ENCODE data around the gene CLTCL1.
A peak's percentile ranks its signal among the peaks of the same experiment; 100 is the strongest.

The CLTCL1 gene

DNA sequence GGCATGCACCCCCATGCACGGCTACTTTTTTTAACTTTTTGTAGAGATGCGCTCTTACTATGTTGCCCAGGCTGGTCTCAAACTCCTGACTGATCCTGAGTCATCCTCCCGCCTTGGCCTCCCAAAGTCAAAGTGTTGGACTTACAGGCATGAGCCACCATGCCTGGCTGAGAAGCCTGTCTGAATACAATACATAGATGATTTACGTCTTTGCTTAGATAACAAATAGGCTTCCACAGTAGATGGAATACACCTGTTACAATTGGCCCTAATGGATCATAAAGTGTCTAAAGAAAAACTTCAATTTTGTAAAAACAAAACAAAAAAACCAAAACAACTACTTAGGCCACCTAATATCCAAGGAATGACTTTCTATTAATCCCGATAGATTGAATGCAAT, 13.0 kb upstream of the CLTCL1 start:
- ChIA-PET CTCF (no interaction called here), POLR2A (no interaction called here)
- TF ChIP-seq, protein P1, sequence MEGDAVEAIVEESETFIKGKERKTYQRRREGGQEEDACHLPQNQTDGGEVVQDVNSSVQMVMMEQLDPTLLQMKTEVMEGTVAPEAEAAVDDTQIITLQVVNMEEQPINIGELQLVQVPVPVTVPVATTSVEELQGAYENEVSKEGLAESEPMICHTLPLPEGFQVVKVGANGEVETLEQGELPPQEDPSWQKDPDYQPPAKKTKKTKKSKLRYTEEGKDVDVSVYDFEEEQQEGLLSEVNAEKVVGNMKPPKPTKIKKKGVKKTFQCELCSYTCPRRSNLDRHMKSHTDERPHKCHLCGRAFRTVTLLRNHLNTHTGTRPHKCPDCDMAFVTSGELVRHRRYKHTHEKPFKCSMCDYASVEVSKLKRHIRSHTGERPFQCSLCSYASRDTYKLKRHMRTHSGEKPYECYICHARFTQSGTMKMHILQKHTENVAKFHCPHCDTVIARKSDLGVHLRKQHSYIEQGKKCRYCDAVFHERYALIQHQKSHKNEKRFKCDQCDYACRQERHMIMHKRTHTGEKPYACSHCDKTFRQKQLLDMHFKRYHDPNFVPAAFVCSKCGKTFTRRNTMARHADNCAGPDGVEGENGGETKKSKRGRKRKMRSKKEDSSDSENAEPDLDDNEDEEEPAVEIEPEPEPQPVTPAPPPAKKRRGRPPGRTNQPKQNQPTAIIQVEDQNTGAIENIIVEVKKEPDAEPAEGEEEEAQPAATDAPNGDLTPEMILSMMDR (IDR thresholded peaks at IDR 0.05; ENCODE audit: control extremely low read depth, extremely low read depth, low read depth, missing control alignments), result no peak
- no peak for DNase-seq (ENCODE audit: extremely low spot score)

DNA sequence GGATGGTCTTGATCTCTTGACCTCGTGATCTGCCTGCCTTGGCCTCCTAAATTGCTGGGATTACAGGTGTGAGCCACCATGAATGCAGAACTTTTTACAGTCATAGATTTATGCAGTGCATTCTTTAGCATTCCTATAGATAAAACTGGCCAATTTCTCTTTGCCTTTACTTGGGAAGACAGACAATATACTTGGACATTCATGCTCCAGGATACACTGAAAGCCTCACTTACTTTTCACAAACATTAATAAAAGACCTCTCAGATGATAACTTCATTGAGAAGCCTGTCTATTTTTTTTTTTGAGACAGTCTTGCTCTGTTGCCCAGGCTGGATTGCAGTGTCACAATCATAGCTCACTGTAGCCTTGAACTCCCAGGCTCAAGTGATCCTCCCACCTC, 12.3 kb upstream of the CLTCL1 start:
- CTCF ChIA-PET, result interaction anchor here (1.8 kb wide), 1 partner anchor 326 kb away, joined by 5 read pairs; no protein-coding TSS in a partner anchor
- no peak for DNase-seq (ENCODE audit: extremely low spot score)
- TF ChIP-seq, protein P1 (IDR thresholded peaks at IDR 0.05; ENCODE audit: control extremely low read depth, extremely low read depth, low read depth, missing control alignments), result no peak
- POLR2A ChIA-PET, result no interaction called here

DNA sequence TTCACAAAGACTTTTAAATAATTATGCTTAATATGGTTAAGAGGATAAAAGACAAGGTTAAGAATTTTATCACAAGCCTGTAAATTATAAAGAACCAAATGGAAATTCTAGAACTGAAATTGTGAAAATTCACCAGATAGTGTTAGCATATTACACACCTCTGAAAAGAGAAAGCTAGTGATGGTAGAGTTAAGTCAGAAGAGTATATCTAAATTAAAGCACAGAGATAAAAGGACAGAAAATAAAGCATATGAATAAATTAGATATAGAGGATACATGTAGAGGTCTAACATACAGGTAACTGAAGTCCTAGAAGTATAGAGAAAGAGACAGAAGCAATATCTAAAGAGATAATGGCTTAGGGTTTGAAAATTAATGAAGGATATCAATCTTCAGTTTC, 4.2 kb upstream of the CLTCL1 start:
- TF ChIP-seq, protein P1 (IDR thresholded peaks at IDR 0.05; ENCODE audit: control extremely low read depth, extremely low read depth, low read depth, missing control alignments), result no peak
- DNase-seq (ENCODE audit: extremely low spot score), result no peak
- ChIA-PET CTCF (interaction anchor here (1.1 to 10.4 kb wide), 5 partner anchors 9 to 334 kb away, joined by 3 to 54 read pairs (median 4); no protein-coding TSS in a partner anchor), POLR2A (no interaction called here)

DNA sequence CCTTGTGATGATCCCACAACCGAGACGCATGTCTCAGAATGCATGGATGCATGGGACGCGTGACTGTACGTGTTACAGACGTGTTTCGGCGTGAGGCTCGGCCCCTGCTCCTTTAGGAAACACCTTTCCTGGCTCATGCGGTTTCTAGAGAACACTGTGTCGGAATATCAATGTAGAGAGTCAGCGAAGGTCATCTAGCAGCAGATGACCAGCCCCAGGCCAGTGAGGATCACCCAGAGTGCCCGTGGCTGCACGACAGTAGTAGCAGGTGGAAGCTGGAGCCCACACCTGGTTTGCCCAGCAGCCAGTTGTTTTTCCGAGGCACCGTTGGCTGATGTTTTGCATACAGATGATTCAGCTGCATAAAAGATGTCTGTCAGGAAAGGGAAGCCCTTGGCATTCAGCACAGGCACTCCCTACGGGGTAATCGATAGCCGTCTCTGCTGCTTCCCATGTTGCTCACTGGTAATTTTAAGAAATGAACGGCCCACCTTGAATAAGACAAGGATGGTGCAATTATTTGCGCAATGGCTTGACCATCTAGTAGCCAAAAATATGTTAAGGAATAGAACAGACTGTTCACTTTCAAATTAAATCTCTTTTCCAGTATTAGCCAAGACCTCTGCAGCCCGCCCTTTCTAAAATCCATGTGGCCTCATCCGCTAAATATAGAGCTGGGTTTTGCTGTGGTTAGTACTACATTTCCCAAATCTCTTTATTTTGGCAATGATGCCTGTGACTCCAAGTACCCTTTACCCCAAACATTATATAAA, 1.1 kb upstream of the CLTCL1 start:
- DNase-seq (ENCODE audit: extremely low spot score), result no peak
- TF ChIP-seq, protein P1 (IDR thresholded peaks at IDR 0.05; ENCODE audit: control extremely low read depth, extremely low read depth, low read depth, missing control alignments), result no peak
- ChIA-PET CTCF (interaction anchor here (1.2 to 10.4 kb wide), 4 partner anchors 7 to 338 kb away, joined by 4 to 54 read pairs (median 4); partner anchors contain the start of gene ESS2), POLR2A (no interaction called here)

DNA sequence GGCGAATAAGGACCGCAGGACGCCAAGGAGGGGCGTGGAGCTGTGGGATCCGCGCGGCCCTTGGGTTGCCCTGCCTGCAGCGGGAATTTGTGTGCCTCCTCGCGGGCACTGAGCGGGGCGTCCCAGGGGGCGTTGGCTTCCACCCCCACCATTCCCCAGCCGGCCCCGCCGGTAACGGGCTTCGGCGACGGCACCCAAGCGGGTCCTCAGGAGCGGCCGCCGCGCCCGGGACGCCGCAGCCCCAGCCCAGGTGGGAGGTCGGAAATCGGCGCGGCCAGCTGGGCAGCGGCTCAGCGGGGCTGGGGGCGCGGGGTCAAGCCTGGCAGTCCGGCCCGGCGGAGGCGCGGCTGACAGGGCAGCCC, 320 bp downstream of the CLTCL1 start:
- CTCF ChIA-PET, result interaction anchor here (1.2 to 10.4 kb wide), 4 partner anchors 9 to 339 kb away, joined by 4 to 54 read pairs (median 5); no protein-coding TSS in a partner anchor
- TF ChIP-seq, protein P1 (IDR thresholded peaks at IDR 0.05; ENCODE audit: control extremely low read depth, extremely low read depth, low read depth, missing control alignments), result no peak
- POLR2A ChIA-PET, result no interaction called here
- peak; percentile 36 for DNase-seq (ENCODE audit: extremely low spot score)

DNA sequence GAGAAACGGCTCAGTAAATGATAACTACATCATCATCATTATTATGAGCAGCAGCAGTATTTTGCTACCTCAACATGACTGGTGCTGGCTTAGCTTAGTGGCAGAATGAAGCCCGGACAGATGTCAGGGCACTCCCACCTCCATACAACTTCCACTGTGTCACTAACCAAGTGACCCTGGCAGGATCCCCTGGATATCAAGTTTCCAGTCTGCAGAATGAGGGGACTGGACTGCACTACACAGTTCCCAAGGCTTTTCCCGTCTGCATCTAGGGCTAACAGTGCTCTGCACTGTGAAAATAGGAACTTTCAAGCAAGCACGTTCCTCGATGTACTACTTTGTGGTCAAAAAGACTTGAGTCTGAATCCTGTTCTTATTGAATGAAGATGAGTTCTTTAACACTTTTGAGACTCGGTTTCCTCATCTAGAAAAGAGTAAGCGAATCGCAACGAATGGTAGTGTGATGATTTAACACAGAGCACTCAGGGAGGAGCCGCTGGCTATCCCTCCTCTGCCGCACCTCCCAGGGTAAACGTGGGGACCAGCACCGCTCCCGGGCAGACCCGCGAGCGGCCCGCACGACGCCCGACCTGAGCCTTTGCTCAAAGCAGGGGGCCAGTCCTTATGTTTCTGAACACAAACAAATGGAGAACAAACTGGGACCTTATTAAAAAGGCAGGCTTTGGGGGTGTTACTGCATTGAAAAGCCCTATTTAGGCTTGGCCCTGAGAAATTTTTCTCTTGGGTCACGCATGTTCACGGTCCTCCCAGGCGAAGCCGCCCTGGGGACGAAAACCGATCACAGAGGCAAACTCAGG, 910 bp downstream of the CLTCL1 start:
- TF ChIP-seq, protein P1 (IDR thresholded peaks at IDR 0.05; ENCODE audit: control extremely low read depth, extremely low read depth, low read depth, missing control alignments), result no peak
- no peak for DNase-seq (ENCODE audit: extremely low spot score)
- ChIA-PET POLR2A (no interaction called here), CTCF (interaction anchor here (1.2 to 10.4 kb wide), 3 partner anchors 111 to 340 kb away, joined by 5 to 54 read pairs (median 5); no protein-coding TSS in a partner anchor)
